Keratinocyte (primary cell): ENCODE measurements around the gene IL21R. TPM values are rescaled to one million over a fixed set of nuclear protein-coding genes. Genes with fewer than 3 reads are reported as not detected.

Source experiments
- DNase-seq: peaks from one replicate; pipeline ENCODE4 v3.0.0-alpha.2; 2011; ENCODE audit warnings: low read depth, missing footprints, low spot score
- FAIRE-seq: peaks from 2 replicates; lab custom pipeline; 2011; peaks lifted over from hg19 to GRCh38; lab: Jason Lieb, UNC
- H2AFZ ChIP-seq: 2 replicates; pipeline ENCODE4 v1.6.0; 2012; ENCODE audit warnings: low read length, control low read depth, inconsistent platforms; ENCODE audit not compliant: control insufficient read depth
- H3K27ac ChIP-seq: 2 replicates; pipeline ENCODE4 v1.5.1; 2011; ENCODE audit warnings: low read length; ENCODE audit not compliant: control insufficient read depth, insufficient read depth
- H3K27me3 ChIP-seq: 3 replicates; pipeline ENCODE4 v1.6.0; 2011; ENCODE audit warnings: low read length; ENCODE audit not compliant: control insufficient read depth, insufficient read depth; ENCODE audit errors: extremely low read depth
- H3K36me3 ChIP-seq, 2 experiments: 2 replicates in 1 of 2; 3 replicates in 1 of 2; pipeline ENCODE4 v1.5.1; 2011; ENCODE audit warnings: low read length in 2 of 2, mild to moderate bottlenecking in 1 of 2; ENCODE audit not compliant: control insufficient read depth in 2 of 2, insufficient read depth in 2 of 2; ENCODE audit errors: extremely low read depth in 1 of 2
- H3K4me1 ChIP-seq: 3 replicates; pipeline ENCODE4 v1.5.1; 2011; ENCODE audit warnings: low read length; ENCODE audit not compliant: control insufficient read depth, insufficient read depth; ENCODE audit errors: extremely low read depth
- H3K4me2 ChIP-seq: 3 replicates; pipeline ENCODE4 v1.6.0; 2011; ENCODE audit warnings: low read depth, low read length; ENCODE audit not compliant: control insufficient read depth, insufficient read depth; ENCODE audit errors: extremely low read depth
- H3K4me3 ChIP-seq, 3 experiments: fragments of 200-600 bp in 1 of 3; sonication (generic) in 1 of 3; 2 replicates in 2 of 3; 3 replicates in 1 of 3; pipeline ENCODE4 v1.5.1; 2011 to 2016; ENCODE audit warnings: low read length in 3 of 3, mild to moderate bottlenecking in 3 of 3, control low read depth in 2 of 3, inconsistent platforms in 1 of 3, low read depth in 1 of 3, mixed read lengths in 1 of 3, mixed run types in 1 of 3, moderate library complexity in 1 of 3; ENCODE audit not compliant: control insufficient read depth in 2 of 3, insufficient read depth in 2 of 3; ENCODE audit errors: extremely low read depth in 1 of 3
- H3K79me2 ChIP-seq: 2 replicates; pipeline ENCODE4 v1.6.0; 2012; ENCODE audit warnings: low read length; ENCODE audit not compliant: control insufficient read depth, insufficient read depth
- H3K9ac ChIP-seq: 3 replicates; pipeline ENCODE4 v1.6.0; 2011; ENCODE audit warnings: low read length; ENCODE audit not compliant: control insufficient read depth, insufficient read depth; ENCODE audit errors: extremely low read depth
- H3K9me1 ChIP-seq: 3 replicates; pipeline ENCODE4 v1.6.0; 2011; ENCODE audit warnings: low read length; ENCODE audit not compliant: control insufficient read depth, insufficient read depth; ENCODE audit errors: extremely low read depth
- H3K9me3 ChIP-seq: 2 replicates; pipeline ENCODE4 v1.5.1; 2012; ENCODE audit warnings: low read depth, low read length; ENCODE audit not compliant: control insufficient read depth
- H4K20me1 ChIP-seq: 3 replicates; pipeline ENCODE4 v1.6.0; 2011; ENCODE audit warnings: low read length; ENCODE audit not compliant: control insufficient read depth, insufficient read depth; ENCODE audit errors: extremely low read depth
- CTCF ChIP-seq, 3 experiments: IDR thresholded peaks in 1 of 3; conservative IDR thresholded peaks in 1 of 3; optimal IDR thresholded peaks in 1 of 3; 2 replicates in 2 of 3; 3 replicates in 1 of 3; pipeline versions ENCODE3 to v1.5.1; 2011; ENCODE audit warnings: low read length in 3 of 3, mild to moderate bottlenecking in 3 of 3, moderate library complexity in 2 of 3, control low read depth in 1 of 3, inconsistent platforms in 1 of 3; ENCODE audit not compliant: insufficient read depth in 2 of 3; ENCODE audit errors: extremely low read depth in 1 of 3
- EZH2 ChIP-seq: IDR thresholded peaks from one replicate; pipeline ENCODE4 v1.6.1; 2012; ENCODE audit warnings: inconsistent platforms, mild to moderate bottlenecking, low read length, moderate library complexity
- dilution Hi-C: fragments of 300-500 bp; cut with MboI; formaldehyde crosslinking; loops from one replicate; pipeline ENCODE4 v1.7.0; 2020; ENCODE audit warnings: low sequenced_read_pairs; ENCODE audit not compliant: extremely low pct_ligation_motif_present
- polyA plus RNA-seq, 5 experiments: library from polyadenylated mRNA; depleted of rRNA in 3 of 5; stranded (reverse) in 3 of 5; stranded (forward) in 1 of 5; unstranded in 1 of 5; fragments of >200 nt; gene quantifications; 1 replicate in 1 of 5; 2 replicates in 3 of 5; 3 replicates in 1 of 5; pipeline versions ENCODE4 v1.2.1 to v1.2.3, GENCODE V29; 2011 to 2012; ENCODE audit warnings: missing spikeins in 2 of 5, low read depth in 1 of 5, low replicate concordance in 1 of 5

The IL21R gene
- polyA plus RNA-seq, 1 donor (not counting 4 experiments of a cell fraction or from before 2014, with no cell fraction given) = 0.12 TPM

- no peak for TF ChIP-seq EZH2
- no peak for TF ChIP-seq CTCF (optimal IDR thresholded peaks at IDR 0.05 in 1 of 3, IDR thresholded peaks at IDR 0.05 in 1 of 3, conservative IDR thresholded peaks at IDR 0.05 in 1 of 3; ENCODE audit: extremely low read depth in 1 of 3, insufficient read depth in 2 of 3, low read length in 3 of 3)
- no peak for DNase-seq
- H3K4me3 ChIP-seq = no peak overlapping the region
- no peak overlapping the region for H3K27ac ChIP-seq
- H3K9ac ChIP-seq = no peak overlapping the region
- H2AFZ ChIP-seq = no peak overlapping the region
- H3K9me3 ChIP-seq = no peaks in the 10 kb centered on the region
- peaks cover 24% of the 10 kb centered on the region for H3K27me3 ChIP-seq
- no peak for FAIRE-seq
- H4K20me1 ChIP-seq = no peaks in the 10 kb centered on the region
- dilution Hi-C loops = no loop called here
- no peaks in the 10 kb centered on the region for H3K4me1 ChIP-seq
- H3K4me2 ChIP-seq = no peak overlapping the region
- no peaks in the 10 kb centered on the region for H3K79me2 ChIP-seq
- H3K36me3 ChIP-seq = no peaks in the 10 kb centered on the region
- no peaks in the 10 kb centered on the region for H3K9me1 ChIP-seq
These were observed 2.8 kb upstream of the IL21R start for GRCh38 chr16:27398894-27399853.

GRCh38 chr16:27399969-27400368 lies 2.0 kb upstream of the IL21R start:
- Histone ChIP-seq H3K27ac (no peak overlapping the region), H3K9ac (no peak overlapping the region), H3K9me3 (no peaks in the 10 kb centered on the region), H3K4me2 (no peak overlapping the region), H3K79me2 (no peaks in the 10 kb centered on the region), H3K4me3 (no peak overlapping the region), H3K4me1 (no peaks in the 10 kb centered on the region), H3K9me1 (no peaks in the 10 kb centered on the region), H3K27me3 (peaks cover 29% of the 10 kb centered on the region), H2AFZ (no peak overlapping the region), H3K36me3 (no peaks in the 10 kb centered on the region), H4K20me1 (no peaks in the 10 kb centered on the region)
- dilution Hi-C loops = no loop called here
- TF ChIP-seq CTCF (optimal IDR thresholded peaks at IDR 0.05 in 1 of 3, IDR thresholded peaks at IDR 0.05 in 1 of 3, conservative IDR thresholded peaks at IDR 0.05 in 1 of 3; ENCODE audit: extremely low read depth in 1 of 3, insufficient read depth in 2 of 3, low read length in 3 of 3) = no peak
- TF ChIP-seq EZH2 = no peak
- no peak for DNase-seq
- no peak for FAIRE-seq
